Stimulated activated CD8-positive, alpha-beta memory T cell treated with anti-CD3 and anti-CD28 coated beads, Interleukin-7, amount 100 ng/mL, for 4 hours (primary cell): Measurements from ENCODE around the gene PAPSS2.

Experiments used
- DNase-seq, 2 donors: peaks; one replicate each; pipeline ENCODE4 v3.0.0-alpha.2; 2020; ENCODE audit warnings: low read depth in 2 of 2

Gene PAPSS2

GRCh38 chr10:87790185-87790584 is 130.5 kb downstream of the PAPSS2 start:
- no peak for DNase-seq

- DNase-seq = no peak
Observed at GRCh38 chr10:87794285-87794684, 134.6 kb downstream of the PAPSS2 start.
